ENCODE results near the gene CASQ1.

CASQ1 gene

DNA sequence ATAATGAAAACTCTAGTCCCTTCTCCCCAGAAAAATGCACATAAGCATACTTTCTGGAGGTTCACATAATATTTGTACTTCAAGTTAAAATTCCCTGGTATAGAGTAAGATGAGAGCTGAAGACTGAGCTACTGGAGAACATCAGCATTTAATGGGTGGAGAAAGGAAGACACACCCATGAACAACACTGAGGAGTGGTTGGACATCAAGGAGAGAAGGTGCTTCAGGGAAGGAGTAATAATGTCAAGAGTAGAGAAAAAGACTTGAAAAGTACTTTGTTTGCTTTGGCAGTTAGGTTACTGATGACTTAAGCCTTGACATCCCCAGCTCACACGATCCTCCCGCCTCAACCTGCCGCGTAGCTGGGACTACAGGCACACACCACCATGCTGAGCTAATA is 36.7 kb downstream of the CASQ1 start:
- DNase-seq, result no peak

DNA sequence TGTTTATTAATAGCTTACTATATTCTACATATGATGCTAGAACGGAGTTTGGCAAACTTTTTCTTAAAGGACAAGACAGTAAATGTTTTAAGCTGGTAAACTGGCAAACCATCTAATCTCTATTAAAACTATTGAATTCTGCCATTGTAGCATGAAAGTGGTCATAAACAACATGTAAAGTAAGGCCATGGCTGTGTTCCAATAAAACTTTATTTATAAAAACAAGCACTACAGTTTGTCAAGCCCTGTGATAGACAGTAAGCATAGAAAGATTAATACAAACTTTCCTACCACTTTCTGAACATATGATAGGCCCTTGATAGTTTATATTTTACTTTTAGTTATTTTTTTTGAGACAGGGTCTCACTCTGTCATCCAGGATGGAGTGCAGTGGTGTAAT is 37.2 kb downstream of the CASQ1 start:
- DNase-seq, result no peak

DNA sequence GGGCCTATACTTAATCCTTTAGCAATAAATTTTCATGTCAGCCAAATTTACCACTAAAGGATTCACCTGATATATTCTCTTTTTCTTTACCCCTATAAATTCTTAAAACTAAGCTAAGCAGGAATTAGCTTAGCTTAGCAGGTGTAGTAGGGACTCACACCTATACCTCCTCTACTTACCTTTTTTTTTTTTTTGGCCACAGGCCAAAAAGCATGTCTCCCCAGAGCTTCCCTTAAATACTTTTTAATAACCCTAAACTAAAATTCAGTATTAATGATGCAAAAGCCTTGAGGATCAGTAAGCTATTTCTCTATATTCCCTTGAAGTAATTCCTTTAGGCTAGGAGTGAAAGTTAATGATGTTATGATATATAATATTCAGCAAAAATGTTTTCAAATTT is 38.1 kb downstream of the CASQ1 start:
- DNase-seq, result no peak

DNA sequence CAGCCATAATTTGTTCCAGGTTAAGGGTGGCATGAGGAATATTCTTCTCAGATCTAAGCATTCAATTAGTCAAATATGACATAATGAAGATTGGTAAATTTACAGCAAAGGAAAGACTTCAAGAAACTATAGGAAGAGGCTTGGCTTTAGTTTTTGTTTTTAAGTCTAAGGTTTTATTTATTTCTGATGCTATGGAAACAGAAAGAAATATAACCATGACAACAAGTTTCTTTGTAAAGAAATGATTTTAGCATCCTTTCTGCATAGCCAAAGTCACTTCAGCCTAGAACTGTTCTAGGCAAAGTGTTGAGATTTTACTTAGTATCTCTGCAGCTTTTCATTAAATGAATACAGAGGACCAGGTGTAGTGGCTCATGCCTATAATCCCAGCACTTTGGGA is 42.5 kb downstream of the CASQ1 start:
- DNase-seq, result no peak

- DNase-seq, result no peak
These were observed 46.4 kb downstream of the CASQ1 start for GRCh38 chr1:160236806-160237205.

GRCh38 chr1:160237558-160237957 is 47.2 kb downstream of the CASQ1 start:
- no peak for DNase-seq

DNA sequence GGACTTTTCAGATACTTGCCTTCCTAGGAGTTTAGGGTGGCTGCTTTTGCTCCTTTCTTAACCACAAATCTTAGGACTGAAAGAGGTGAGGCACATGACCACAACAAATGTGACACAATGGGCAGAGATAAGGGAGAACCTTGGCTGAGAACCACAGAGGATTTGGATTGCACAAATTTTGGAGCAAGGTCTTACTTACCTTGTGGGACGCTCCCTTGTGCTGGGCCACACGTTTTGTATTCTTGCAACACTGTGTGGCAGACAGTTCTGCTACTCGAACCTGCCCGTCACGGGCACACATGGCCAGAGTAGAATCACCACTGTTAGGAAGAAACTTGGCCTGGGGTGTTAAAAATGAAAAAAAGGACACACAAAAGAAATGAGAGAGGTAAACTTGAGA is 48.0 kb downstream of the CASQ1 start:
- no peak for DNase-seq

GRCh38 chr1:160239582-160240299 is 49.4 kb downstream of the CASQ1 start:
- DNase-seq, result no peak

GRCh38 chr1:160243767-160244166 is 53.4 kb downstream of the CASQ1 start:
- no peak for DNase-seq

DNA sequence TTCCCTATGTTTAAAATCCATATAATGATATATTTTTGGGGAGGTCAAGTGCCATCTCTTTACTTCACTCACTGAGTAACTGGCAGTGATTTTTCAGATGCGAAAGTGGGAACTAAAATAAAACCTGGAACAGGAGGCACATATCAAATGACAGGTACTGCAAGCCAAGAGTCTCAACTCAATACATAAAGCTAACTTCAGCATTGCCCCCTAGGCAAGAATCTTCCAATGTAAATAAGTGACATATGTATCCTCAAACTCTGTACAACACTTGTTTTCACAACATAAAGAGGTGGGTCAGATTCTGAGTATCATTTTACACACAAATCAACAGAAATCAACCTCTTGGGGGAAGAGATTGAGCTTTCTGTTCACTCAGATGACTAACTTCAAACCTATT is 53.8 kb downstream of the CASQ1 start:
- no peak for DNase-seq

DNA sequence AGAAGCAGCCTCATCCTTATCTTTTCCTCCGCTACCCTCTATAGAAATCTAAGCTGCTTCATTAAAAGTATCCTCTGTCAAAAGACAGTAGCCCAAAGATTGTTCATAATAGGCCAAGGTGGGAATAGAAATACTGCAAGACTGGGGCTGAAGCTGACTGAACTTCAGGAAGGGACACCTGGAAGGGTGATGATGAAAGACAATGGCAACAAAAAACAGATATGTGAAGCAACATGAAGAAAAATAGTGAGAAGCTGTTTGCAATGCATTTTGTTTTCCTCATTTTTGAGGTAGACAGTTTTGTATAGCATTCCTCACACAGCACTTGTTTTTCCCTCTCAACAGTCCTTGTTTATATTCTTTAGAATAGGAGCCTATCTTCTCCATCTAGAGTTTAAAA is 55.1 kb downstream of the CASQ1 start:
- DNase-seq, result no peak

DNA sequence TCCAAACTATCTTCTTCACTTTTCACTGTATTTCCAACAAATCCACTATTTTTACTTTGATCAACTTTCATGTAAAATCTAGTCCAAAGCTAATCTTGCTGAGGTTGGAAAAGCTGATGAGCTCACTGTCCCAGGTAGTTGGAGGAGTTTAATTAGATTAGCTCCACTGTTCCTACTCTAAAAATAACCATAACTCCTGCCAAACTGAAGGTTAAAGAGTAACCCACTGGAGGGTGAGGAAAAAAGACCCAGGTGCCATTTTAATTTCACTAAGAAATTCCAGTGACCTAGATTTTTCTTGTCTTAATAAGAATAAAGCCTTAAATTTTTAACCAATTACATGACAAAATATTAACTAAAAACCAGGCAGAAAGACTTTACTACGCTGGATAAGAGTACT is 56.7 kb downstream of the CASQ1 start:
- no peak for DNase-seq

GRCh38 chr1:160251011-160251410 is 60.6 kb downstream of the CASQ1 start:
- no peak for DNase-seq

Data from right hindlimb (tissue), 1 donor.